M059J (cell line): Measurements from ENCODE around the gene VPS16. TPM values are rescaled to one million over a fixed set of nuclear protein-coding genes. Genes with fewer than 3 reads are reported as not detected.
A peak's percentile ranks its signal among the peaks of the same experiment; 100 is the strongest.

Source experiments
- DNase-seq: peaks from one replicate; pipeline ENCODE4 v3.0.0-alpha.2; 2012; ENCODE audit warnings: low read depth
- total RNA-seq: library from RNA; depleted of rRNA; stranded (reverse); fragments of >200 nt; shearing (Covaris generic); gene quantifications from 2 replicates; pipeline ENCODE4 v1.2.3, GENCODE V29; 2014; rRNA removed

Gene VPS16
- 42.4 and 56.7 TPM in 2 replicates for total RNA-seq

DNA sequence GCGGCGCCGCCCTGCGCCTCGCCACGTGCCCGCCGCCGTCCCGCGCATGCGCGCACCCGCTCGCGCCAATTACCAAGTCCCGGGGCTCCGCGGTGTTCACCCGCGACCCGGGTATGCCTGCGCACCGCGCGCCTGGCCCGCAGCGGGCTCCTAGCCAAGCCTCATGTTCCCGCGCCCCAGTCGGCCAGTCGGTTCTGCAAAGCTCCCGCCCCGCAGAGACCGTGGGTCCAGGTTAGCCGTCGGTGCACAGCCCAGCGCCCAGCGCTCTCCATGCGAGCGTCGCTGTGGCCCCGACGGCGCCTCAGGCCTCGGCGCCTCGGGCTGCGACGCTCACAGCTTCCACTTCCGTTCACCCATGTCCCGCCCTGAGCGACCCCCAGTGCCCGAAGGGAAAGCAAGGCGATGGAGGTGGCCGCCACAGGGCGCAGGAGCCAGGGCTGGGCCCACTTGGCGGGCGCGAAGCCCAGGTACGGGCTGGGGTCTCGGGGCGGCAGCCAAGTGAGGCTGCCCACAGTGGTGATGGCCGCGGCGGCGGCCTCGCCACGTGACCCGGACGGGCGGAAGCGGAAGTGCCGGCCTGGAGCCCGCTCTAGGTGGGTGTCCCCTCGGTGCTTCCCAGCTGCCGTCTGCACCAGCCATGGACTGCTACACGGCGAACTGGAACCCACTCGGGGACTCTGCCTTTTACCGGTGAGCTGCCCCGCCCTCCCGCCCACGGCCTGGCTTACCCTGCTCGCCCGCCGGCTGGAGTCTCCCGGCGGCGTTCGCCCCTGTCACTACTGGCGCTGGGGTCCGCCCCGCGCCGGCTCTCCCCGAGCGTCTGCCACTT, at the start of gene VPS16, which contains the start of gene PCED1A:
TSS of gene VPS16 (plus strand) at position 608 of the 829 bp plus-strand sequence. CDS start at position 638, 30 bp downstream.
TSS of gene PCED1A (minus strand) at position 518 of the 829 bp plus-strand sequence. CDS start 743 bp downstream, outside the sequence.
- peak; percentile 91 for DNase-seq

GRCh38 chr20:2793471-2793870, 47.1 kb upstream of the VPS16 start:
- DNase-seq = no peak

- DNase-seq = no peak
Measured at GRCh38 chr20:2794202-2794748, 46.3 kb upstream of the VPS16 start.

DNA sequence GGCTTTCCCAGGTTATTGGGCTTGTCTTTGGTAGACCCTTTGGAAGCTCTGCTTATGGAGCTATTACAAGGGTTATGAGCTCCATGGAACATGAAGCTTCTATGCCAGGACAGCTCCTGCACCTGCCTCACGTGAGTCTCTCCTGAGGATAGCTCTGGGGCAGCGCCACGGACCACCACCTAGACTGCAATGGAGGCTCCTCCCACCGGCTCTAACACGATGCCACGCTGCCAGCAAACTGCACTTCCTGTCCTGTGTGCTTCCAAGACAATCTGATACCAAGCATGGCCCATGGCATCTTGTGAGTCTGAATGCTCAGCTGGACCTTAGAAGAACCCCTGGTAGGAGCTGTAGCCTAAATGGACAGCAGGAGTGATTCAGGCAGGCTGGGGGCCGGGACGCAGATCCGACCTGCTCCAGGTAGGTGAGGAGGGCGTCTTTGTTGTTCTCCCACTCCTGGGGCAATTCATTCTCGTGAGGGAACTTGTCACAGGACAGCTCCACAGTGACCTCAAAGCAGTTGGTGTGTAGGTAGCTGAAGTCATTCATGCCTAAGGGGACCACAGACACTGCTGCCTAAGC, 45.6 kb upstream of the VPS16 start:
- no peak for DNase-seq

- DNase-seq = no peak
Measured at GRCh38 chr20:2795451-2795850, 45.1 kb upstream of the VPS16 start.

- DNase-seq = no peak
Measured at GRCh38 chr20:2796011-2796660, 44.4 kb upstream of the VPS16 start.

DNA sequence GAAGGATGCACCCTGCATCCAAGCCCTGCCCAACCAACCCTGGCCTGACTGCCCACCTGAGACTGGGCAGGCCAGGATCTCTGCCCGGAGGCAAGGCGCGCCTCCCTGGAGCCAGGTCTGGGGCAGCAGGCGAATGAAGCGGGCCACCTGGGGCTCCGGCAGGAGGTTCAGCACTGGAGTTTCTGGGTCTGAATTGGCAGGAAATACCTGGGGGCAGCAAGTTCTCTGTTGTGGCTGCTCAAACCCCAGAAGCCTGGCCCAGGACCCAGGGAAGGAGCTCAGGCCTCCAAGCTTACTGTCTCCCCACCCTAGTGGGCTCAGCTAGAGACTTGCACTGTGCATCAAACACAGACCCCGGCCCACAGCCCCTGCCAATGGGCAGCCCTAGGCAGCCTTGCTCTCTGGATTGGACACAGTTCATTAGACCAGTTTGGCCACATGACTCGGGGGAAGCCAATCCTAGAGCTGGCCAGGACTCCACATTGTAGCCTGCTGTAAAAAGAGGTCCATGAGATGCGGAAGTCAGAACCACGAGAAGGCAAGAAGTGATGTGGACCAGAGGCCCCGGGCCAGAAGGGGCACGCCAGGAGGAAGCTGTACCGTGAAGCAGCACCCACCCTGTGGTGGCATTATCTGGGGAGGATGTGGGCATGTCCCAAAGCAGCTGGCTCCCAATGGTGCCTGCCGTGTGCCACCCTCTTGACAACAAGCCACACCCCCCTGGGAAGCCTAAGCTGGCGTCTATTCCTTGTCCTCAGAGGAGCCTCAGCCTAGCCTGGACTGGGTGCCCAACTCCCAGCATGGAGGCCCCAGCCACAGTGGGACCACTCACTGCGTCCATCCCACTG, 43.2 kb upstream of the VPS16 start:
- DNase-seq = no peak

- no peak for DNase-seq
Measured at GRCh38 chr20:2798095-2798805, 42.3 kb upstream of the VPS16 start.

DNA sequence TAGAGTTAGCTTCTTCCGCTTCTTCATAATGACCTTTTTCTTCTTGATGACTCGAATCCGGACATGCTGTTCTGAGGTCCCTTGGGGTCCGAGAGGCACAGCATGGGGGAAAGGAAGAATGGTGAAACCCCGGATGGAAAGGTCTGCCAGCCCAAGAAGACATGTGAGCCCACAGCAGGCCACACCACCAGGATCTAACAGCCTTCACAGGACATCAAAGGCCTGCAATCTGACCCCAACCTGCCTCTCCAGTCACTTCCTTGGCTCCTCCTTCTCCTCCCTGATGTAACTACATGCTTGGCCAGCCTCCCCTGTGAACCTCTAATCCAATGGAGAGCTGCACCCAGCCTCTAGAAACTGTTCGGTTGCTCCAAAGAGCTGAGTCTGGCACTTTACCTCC, 41.7 kb upstream of the VPS16 start:
- peak; percentile 53 for DNase-seq

DNA sequence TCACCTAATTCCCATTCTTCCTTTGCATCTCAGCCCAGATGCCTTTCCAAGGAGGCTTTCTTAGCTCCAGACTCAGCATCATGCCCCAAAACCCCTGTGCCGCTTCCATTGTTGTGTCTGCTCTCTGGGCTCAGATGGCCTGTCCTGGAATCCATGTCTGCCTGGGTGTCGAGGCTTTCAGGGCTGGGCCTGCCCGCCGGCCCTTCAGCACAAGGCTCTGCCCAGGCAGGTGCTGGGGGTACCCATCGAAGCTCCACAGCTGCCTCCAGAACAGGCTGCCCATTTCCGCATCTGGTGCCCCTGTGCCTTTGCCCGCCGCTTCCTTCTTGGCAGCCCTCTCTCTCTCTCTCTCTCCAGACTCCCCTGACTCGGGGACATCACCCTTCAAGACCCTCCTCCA, 41.3 kb upstream of the VPS16 start:
- DNase-seq = no peak

- DNase-seq = no peak
Measured at GRCh38 chr20:2799688-2800520, 40.6 kb upstream of the VPS16 start.

GRCh38 chr20:2800521-2801285, 39.8 kb upstream of the VPS16 start, which contains the start of gene CPXM1:
Gene CPXM1, minus strand, starts transcription at chr20:2800627. Its CDS starts 55 bp downstream, at chr20:2800572.
- no peak for DNase-seq

DNA sequence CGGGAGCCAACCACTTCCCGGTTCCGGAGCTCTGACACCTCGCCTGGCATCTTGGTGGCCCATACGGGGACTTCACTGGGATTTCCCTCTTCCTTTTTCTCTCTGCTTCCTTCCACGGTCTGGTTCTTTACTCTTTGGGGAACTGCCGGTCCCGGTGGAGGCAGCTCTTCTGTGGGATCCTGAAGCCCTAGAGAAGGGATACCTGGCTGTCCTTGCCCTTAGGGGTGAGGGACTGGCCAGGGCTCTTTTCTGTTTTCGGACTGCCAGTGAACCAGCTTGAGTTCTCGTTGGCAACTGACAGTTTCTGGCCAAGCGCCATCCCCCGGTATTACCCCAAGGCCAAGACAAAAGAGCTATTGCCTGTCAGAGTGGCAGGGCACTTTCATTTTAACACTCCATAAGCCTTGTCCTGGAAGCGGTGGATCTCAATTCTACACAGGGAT, 39.2 kb upstream of the VPS16 start:
- peak; percentile 40 for DNase-seq

- no peak for DNase-seq
Measured at GRCh38 chr20:2804041-2804828, 36.3 kb upstream of the VPS16 start.

DNA sequence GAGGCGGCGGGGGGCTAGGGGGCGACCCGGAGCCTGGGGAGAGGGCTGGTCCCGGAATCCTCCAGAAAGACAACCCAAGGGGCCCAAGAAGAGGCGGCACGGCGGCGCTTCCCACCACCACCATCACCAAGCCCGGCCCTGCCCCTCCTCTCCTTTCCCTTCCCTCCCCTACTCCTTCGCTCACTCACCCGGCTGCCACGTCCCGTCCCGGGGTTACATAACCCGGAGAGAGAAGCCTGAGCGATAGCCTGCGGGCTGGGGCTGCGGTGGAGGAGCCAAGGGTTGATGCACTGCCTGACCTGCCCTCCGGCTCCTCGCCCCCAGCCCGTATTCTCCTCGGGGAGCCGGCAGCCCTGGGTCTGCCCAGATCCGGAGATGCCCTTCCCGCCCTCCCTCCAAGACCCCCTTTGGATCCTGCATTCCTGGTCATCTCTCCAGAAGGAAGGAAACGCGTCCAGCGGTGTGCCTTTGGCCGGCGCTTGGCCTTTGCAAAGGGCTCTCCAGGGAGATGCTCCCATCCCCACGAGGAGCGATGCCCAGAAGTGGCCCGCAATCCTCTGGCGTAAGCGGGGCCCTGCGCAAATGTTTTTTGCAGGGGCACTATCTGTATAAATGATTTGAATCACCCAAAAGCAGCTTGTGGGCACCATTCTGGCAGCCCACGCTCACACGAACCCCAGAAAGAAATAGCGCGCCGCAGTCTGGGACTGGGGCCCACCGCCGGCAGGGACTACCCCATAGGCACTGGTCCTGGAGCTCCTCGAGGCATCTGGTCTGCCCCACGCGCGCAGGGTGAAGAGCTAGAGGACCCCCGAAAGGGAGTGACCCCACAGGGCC, 35.5 kb upstream of the VPS16 start:
- DNase-seq = peak; percentile 54

DNA sequence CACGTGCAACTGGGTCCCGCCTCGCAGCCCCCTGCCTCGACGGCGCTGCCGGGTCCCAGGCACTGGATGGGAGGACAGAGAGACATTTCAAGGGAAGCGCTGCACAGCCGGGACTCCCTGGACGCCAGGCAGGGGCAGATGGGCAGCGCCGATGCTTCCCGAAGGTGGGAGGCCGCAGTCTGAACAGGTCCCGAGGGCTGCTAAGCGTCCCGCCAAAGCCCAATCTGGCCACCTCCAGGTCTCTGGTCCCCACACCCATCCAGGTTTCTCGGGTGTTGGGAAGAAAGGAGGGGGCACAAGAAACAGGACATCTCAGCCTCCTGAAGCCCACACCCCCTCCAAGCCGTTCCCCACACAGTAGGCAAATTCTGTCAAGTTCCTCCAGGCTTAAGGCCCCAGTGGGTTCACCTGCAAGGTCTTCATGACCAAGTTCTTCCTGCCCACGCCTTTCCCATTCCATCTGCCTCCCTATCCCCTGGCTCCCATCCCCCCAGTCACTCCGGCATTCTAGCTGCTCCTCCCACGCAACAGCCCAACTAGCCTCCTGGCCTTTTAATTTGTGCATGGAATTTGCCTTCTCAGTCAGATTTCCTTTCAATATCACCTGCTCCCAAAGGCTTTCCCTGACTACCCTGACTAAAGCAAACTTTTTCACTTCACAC, 34.7 kb upstream of the VPS16 start:
- no peak for DNase-seq

DNA sequence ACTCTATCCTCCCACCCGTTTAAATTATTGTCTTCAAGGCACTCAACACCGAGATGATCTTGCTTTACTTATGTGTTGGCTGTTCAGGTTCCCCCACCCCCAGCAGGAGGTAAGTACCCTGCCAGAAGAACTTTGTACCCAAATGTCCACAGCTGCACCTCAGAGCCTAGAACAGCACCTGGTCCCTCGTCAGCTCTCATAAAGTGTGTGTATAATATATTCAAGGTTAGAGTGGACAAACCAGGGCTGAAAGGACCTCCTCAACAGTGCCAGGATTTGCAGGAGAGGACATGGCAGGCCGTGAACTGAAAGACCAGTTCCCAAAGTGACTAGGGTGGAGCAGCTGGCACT, 34.2 kb upstream of the VPS16 start:
- no peak for DNase-seq
